Measurements from ENCODE around the gene EEA1.

The EEA1 gene

GRCh38 chr12:92857818-92858217 lies 71.3 kb downstream of the EEA1 start:
- no peaks in the 10 kb centered on the region for H3K27me3 Mint-ChIP-seq
- H3K9me3 Mint-ChIP-seq = no peaks in the 10 kb centered on the region
- peaks cover 7% of the 10 kb centered on the region for H3K36me3 Mint-ChIP-seq (ENCODE audit: insufficient read depth)
- no peak for ATAC-seq (replicated peaks)
- DNase-seq = no peak
- H3K27ac Mint-ChIP-seq = no peak overlapping the region
- no peak overlapping the region for H3K4me3 Mint-ChIP-seq
- peaks cover 0 to 3% of the 10 kb centered on the region in 2 donors for H3K4me1 Mint-ChIP-seq (ENCODE audit: low read depth in 2 of 2)

GRCh38 chr12:92854344-92854743 lies 74.8 kb downstream of the EEA1 start:
- ATAC-seq (replicated peaks) = no peak
- no peak overlapping the region for H3K4me3 Mint-ChIP-seq
- H3K27ac Mint-ChIP-seq = no peak overlapping the region
- H3K9me3 Mint-ChIP-seq = no peaks in the 10 kb centered on the region
- peaks cover 24% of the 10 kb centered on the region for H3K36me3 Mint-ChIP-seq (ENCODE audit: insufficient read depth)
- no peaks in the 10 kb centered on the region for H3K27me3 Mint-ChIP-seq
- peaks cover 0 to 2% of the 10 kb centered on the region in 2 donors for H3K4me1 Mint-ChIP-seq (ENCODE audit: low read depth in 2 of 2)
- no peak for DNase-seq

- H3K27me3 Mint-ChIP-seq = no peaks in the 10 kb centered on the region
- no peak for DNase-seq
- peaks cover 34% of the 10 kb centered on the region for H3K36me3 Mint-ChIP-seq (ENCODE audit: insufficient read depth)
- no peaks in the 10 kb centered on the region for H3K9me3 Mint-ChIP-seq
- H3K27ac Mint-ChIP-seq = no peak overlapping the region
- peaks cover 0 to 2% of the 10 kb centered on the region in 2 donors for H3K4me1 Mint-ChIP-seq (ENCODE audit: low read depth in 2 of 2)
- no peak overlapping the region for H3K4me3 Mint-ChIP-seq
- no peak for ATAC-seq (replicated peaks)
These were observed 80.4 kb downstream of the EEA1 start for GRCh38 chr12:92848740-92849139.

GRCh38 chr12:92847368-92847767 lies 81.7 kb downstream of the EEA1 start:
- H3K4me1 Mint-ChIP-seq (ENCODE audit: low read depth in 2 of 2) = no peaks in the 10 kb centered on the region

GRCh38 chr12:92845329-92845728 lies 83.8 kb downstream of the EEA1 start:
- no peak overlapping the region for H3K4me3 Mint-ChIP-seq
- H3K27ac Mint-ChIP-seq = no peak overlapping the region
- no peaks in the 10 kb centered on the region for H3K4me1 Mint-ChIP-seq (ENCODE audit: low read depth in 2 of 2)
- no peak for ATAC-seq (replicated peaks)
- peaks cover 23% of the 10 kb centered on the region for H3K36me3 Mint-ChIP-seq (ENCODE audit: insufficient read depth)
- DNase-seq = no peak
- no peaks in the 10 kb centered on the region for H3K27me3 Mint-ChIP-seq
- H3K9me3 Mint-ChIP-seq = no peaks in the 10 kb centered on the region

More at GRCh38 chr12:92847368-92847767, 81.7 kb downstream of the EEA1 start:
- no peak overlapping the region for H3K27ac Mint-ChIP-seq
- no peak for DNase-seq
- H3K27me3 Mint-ChIP-seq = no peaks in the 10 kb centered on the region
- H3K36me3 Mint-ChIP-seq (ENCODE audit: insufficient read depth) = peaks cover 34% of the 10 kb centered on the region
- ATAC-seq (replicated peaks) = no peak
- H3K4me3 Mint-ChIP-seq = no peak overlapping the region
- no peaks in the 10 kb centered on the region for H3K9me3 Mint-ChIP-seq

GRCh38 chr12:92844151-92844763 lies 84.8 kb downstream of the EEA1 start:
- Mint-ChIP-seq H3K9me3 (no peaks in the 10 kb centered on the region), H3K36me3 (ENCODE audit: insufficient read depth) (peaks cover 14% of the 10 kb centered on the region), H3K4me3 (no peak overlapping the region), H3K27me3 (no peaks in the 10 kb centered on the region), H3K4me1 (ENCODE audit: low read depth in 2 of 2) (no peaks in the 10 kb centered on the region), H3K27ac (no peak overlapping the region)
- no peak for DNase-seq
- no peak for ATAC-seq (replicated peaks)

- Mint-ChIP-seq H3K4me3 (no peak overlapping the region), H3K27me3 (no peaks in the 10 kb centered on the region), H3K4me1 (ENCODE audit: low read depth in 2 of 2) (no peaks in the 10 kb centered on the region), H3K27ac (no peak overlapping the region), H3K36me3 (ENCODE audit: insufficient read depth) (peaks cover 28% of the 10 kb centered on the region), H3K9me3 (no peaks in the 10 kb centered on the region)
- ATAC-seq (replicated peaks) (no peak), DNase-seq (no peak)
These were observed 99.3 kb downstream of the EEA1 start for GRCh38 chr12:92829686-92830282.

- DNase-seq (no peak), ATAC-seq (replicated peaks) (no peak)
- Mint-ChIP-seq H3K4me1 (ENCODE audit: low read depth in 2 of 2) (no peaks in the 10 kb centered on the region), H3K9me3 (no peaks in the 10 kb centered on the region), H3K27ac (no peak overlapping the region), H3K36me3 (ENCODE audit: insufficient read depth) (peaks cover 25% of the 10 kb centered on the region), H3K27me3 (no peaks in the 10 kb centered on the region), H3K4me3 (no peak overlapping the region)
These were observed 100.5 kb downstream of the EEA1 start for GRCh38 chr12:92828565-92828964.

GRCh38 chr12:92827836-92828431 lies 101.2 kb downstream of the EEA1 start:
- ATAC-seq (replicated peaks) (peak; percentile 39), DNase-seq (peak; percentile 3 to 6 (median 5))
- Mint-ChIP-seq H3K9me3 (no peaks in the 10 kb centered on the region), H3K4me3 (no peak overlapping the region), H3K36me3 (ENCODE audit: insufficient read depth) (peaks cover 25% of the 10 kb centered on the region), H3K27me3 (no peaks in the 10 kb centered on the region), H3K27ac (no peak overlapping the region), H3K4me1 (ENCODE audit: low read depth in 2 of 2) (no peaks in the 10 kb centered on the region)

- H3K36me3 Mint-ChIP-seq (ENCODE audit: insufficient read depth) = peaks cover 13% of the 10 kb centered on the region
- no peak for DNase-seq
- H3K4me3 Mint-ChIP-seq = no peak overlapping the region
These were observed 108.0 kb downstream of the EEA1 start for GRCh38 chr12:92821142-92821541.

GRCh38 chr12:92814584-92814983 lies 114.5 kb downstream of the EEA1 start:
- ATAC-seq (replicated peaks) = no peak
- DNase-seq = no peak
- peaks cover 34% of the 10 kb centered on the region for H3K36me3 Mint-ChIP-seq (ENCODE audit: insufficient read depth)
- no peaks in the 10 kb centered on the region for H3K27me3 Mint-ChIP-seq
- no peak overlapping the region for H3K4me3 Mint-ChIP-seq
- H3K27ac Mint-ChIP-seq = no peak overlapping the region
- H3K9me3 Mint-ChIP-seq = no peaks in the 10 kb centered on the region
- H3K4me1 Mint-ChIP-seq (ENCODE audit: low read depth in 2 of 2) = no peaks in the 10 kb centered on the region

More at GRCh38 chr12:92821142-92821541, 108.0 kb downstream of the EEA1 start:
- no peaks in the 10 kb centered on the region for H3K9me3 Mint-ChIP-seq
- H3K4me1 Mint-ChIP-seq (ENCODE audit: low read depth in 2 of 2) = no peaks in the 10 kb centered on the region
- no peak for ATAC-seq (replicated peaks)
- no peaks in the 10 kb centered on the region for H3K27me3 Mint-ChIP-seq
- H3K27ac Mint-ChIP-seq = no peak overlapping the region

- H3K4me1 Mint-ChIP-seq (ENCODE audit: low read depth in 2 of 2) = no peaks in the 10 kb centered on the region
- H3K4me3 Mint-ChIP-seq = no peak overlapping the region
- ATAC-seq (replicated peaks) (no peak), DNase-seq (no peak)
- H3K27ac Mint-ChIP-seq = no peak overlapping the region
- peaks cover 32% of the 10 kb centered on the region for H3K36me3 Mint-ChIP-seq (ENCODE audit: insufficient read depth)
- no peaks in the 10 kb centered on the region for H3K9me3 Mint-ChIP-seq
- H3K27me3 Mint-ChIP-seq = no peaks in the 10 kb centered on the region
These were observed 118.7 kb downstream of the EEA1 start for GRCh38 chr12:92810370-92810769.

GRCh38 chr12:92803903-92804302 lies 125.2 kb downstream of the EEA1 start:
- Mint-ChIP-seq H3K36me3 (ENCODE audit: insufficient read depth) (peaks cover 21% of the 10 kb centered on the region), H3K9me3 (no peaks in the 10 kb centered on the region), H3K4me1 (ENCODE audit: low read depth in 2 of 2) (no peaks in the 10 kb centered on the region), H3K27me3 (no peaks in the 10 kb centered on the region), H3K27ac (no peak overlapping the region), H3K4me3 (no peak overlapping the region)
- DNase-seq = no peak
- ATAC-seq (replicated peaks) = no peak

GRCh38 chr12:92802906-92803305 lies 126.2 kb downstream of the EEA1 start:
- no peaks in the 10 kb centered on the region for H3K27me3 Mint-ChIP-seq
- DNase-seq (no peak), ATAC-seq (replicated peaks) (no peak)
- H3K4me1 Mint-ChIP-seq (ENCODE audit: low read depth in 2 of 2) = no peaks in the 10 kb centered on the region
- H3K4me3 Mint-ChIP-seq = no peak overlapping the region
- peaks cover 23% of the 10 kb centered on the region for H3K36me3 Mint-ChIP-seq (ENCODE audit: insufficient read depth)
- no peak overlapping the region for H3K27ac Mint-ChIP-seq
- no peaks in the 10 kb centered on the region for H3K9me3 Mint-ChIP-seq

All from effector memory CD8-positive, alpha-beta T cell (primary cell).